ENCODE results near the gene NOTCH2. TPM values are rescaled to one million over a fixed set of nuclear protein-coding genes. Genes with fewer than 3 reads are reported as not detected.

NOTCH2 gene
- total RNA-seq (2022; extraction: Qiagen RNA extraction) = 23.9 to 46.2 TPM (median 36.6 TPM) in 5 replicates

GRCh38 chr1:120069067-120069919 is at the start of gene NOTCH2:
TSS of gene NOTCH2 (minus strand) at chr1:120069662. CDS start at chr1:120069406, 256 bp downstream.

DNA sequence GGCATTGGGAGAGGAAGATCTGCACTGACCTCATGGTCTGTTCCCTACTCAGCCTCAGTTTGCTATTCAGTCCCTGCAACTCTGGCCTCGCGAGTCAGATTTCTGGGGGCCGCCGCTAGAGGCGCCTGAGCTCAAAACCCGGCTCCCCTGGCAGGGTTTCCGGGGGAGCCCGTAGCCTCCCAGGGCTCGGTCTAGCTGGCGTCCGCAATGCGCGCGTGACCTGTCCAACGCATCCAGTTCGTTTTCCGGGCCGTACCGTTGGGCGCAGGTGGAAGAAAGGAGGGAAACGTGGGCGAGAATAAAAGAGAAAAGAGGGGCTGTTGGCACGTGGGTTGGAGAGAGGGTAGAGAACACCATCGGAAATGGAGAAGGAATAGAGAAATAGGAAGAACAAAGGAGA is 173.2 kb downstream of the NOTCH2 start, which contains the start of gene ADAM30:
Gene ADAM30 (minus strand): TSS at position 213 of the 400 bp plus-strand sequence. CDS start 179 bp downstream, at position 34.

Other genes with a start within 250 kb of the NOTCH2 start
- gene ADAM30, start 173.1 kb downstream of the NOTCH2 start, total RNA-seq (2022; extraction: Qiagen RNA extraction) = not detected in 5 replicates
- gene SEC22B, start 106.9 kb upstream of the NOTCH2 start, total RNA-seq (2022; extraction: Qiagen RNA extraction) = 6.6 to 9.5 TPM (median 7.6 TPM) in 5 replicates